Measurements from ENCODE around the gene NAV3.

NAV3 gene

DNA sequence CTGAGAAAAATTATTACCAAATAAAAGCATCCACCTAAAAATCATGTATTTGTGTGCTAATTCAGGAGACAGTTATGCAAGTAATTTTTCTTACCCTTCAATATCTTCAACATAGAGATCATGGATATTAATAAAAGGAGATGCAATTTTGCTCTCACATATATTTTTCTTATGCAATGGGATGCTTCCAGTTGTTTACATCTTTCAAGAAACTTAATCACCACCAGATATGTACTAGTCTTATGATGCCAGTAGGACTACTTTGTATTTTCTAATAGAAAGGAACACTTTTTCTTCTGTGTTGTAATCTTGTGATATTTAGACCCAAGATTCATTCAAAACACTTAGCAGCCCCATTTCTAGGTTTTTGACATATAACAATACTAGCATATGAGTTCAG is 107.6 kb downstream of the NAV3 start:
- no peak for DNase-seq

DNA sequence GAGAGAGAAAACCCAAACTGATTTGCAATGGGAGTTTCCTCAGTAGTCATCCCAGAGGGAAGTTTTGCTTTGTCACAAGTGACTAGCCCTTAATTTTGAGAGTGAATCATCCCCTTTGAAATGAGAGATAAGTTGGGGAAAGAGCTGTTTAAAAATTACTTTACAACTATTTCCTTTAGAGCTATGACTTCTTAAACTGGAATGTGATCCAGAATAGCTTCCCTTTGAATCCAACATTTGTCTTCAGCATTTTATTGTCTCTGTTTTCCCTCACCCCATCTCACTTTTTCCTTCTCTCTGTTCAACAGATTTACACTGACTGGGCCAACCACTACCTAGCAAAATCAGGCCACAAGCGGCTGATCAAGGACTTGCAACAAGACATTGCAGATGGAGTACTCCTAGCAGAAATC is 109.3 kb downstream of the NAV3 start:
- no peak for DNase-seq

DNA sequence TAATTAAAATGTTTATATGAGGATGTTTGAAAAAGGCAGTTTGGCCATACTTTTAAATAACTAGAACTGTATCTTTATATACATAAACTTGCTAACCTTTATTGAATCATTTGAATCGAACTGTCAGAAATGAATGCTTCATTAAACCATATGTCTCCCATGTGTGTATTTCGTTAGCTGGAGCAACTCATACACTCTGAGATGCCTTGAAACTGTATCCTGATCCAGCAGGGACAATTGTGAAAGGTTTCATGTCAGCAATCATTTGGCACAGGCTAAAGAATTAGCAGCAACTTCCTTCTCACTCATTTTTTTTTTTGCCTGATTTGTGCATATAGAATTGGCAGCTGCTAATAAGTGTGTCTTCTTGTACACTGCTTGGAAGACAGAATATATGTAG is 109.9 kb downstream of the NAV3 start:
- no peak for DNase-seq

DNA sequence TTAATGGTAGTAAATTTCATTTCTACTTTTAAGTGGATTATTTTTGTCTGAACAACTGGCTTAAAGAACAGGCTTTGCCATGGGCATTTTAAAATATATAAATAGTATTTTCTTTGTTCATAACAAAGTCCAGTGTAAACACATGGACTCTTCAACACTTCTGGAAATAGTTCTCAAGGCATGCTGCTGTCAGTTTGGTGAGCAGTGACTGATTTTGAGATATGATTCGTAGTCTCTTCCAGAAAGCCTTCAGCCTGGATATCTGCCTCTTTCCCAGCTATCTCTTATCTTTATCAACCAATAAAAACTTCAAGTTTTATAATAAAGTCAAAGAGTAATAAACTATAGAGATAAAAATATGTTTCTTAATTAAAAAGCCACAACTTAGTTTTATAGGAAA is 110.7 kb downstream of the NAV3 start:
- DNase-seq = no peak

DNA sequence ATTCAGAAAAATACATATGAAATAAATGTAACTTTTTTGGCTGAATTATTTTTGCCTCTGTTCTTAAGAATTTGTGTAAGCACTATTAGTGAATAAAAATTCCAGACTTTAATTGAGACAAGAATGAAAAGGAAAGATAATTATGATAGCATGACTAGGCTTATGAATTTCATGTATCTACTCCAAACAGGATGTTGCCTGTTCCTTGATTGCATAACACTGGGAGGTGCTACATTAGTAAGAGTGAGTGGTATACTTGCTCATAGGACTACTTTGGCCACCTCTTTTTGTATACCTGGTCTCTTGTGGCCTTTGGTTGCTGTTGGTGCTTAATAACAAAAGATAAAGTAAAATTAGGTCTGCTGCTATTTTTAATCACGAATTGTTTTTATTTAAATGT is 112.8 kb downstream of the NAV3 start:
- DNase-seq = no peak

DNA sequence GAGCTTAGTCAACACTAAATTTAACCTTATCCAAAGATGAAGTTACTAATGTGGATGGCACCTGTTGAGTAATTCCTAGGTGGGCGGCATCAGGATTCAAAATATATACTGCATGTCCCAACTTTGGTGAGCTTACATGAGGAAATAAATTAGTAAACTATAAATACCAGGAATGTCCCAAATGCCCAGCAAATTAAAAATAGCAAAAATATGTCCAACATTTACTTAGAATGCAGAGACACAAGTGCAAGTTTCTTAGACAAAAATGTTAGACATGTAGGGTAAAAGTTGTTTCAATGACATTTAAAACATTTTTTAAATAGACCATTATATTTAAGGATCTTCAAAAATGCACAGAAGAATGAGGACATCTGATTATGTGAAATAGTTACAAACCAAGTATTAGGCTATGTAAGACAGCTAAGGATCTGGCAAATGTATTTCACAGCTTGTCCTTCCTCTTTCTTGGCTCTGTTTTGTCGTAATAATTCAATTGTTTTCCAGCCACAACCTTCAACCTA is 115.9 kb downstream of the NAV3 start:
- DNase-seq = no peak

DNA sequence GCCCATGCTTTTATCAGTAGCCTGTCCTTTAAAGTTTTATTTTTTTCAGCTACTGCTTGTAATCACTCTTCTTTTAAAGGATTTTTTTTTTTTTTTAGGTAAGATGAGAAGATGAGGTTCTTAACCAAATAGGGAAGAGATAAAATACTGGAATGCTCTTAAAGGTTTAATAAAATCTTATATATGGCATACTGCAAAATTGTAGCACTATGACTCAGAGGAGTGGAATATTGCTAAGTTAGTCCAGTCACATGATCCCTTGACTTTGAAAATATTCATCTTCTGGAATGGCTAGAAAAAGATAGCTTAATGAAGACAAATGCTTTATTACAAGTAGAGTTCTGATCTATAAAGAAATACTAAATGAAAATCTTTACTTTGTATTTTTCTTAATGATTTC is 116.6 kb downstream of the NAV3 start:
- no peak for DNase-seq

DNA sequence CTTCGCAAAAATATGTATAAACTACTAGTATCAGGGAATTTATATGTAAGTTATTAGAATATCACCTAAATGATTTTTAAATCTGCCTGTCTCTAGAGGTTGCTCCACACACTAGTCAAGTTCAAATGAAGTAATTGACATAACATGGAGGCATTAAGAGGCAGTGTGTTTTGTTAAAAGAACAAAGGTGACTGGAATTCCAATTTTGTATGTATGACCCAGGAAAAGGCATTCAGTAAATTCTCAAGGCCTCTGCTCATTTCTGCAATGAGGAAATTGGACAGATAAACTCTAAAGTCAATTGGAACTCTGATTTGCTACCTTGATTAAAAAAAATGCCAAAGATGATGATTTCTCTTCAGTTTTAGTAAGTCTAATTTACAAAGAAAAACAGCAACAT is 117.1 kb downstream of the NAV3 start:
- DNase-seq = no peak

DNA sequence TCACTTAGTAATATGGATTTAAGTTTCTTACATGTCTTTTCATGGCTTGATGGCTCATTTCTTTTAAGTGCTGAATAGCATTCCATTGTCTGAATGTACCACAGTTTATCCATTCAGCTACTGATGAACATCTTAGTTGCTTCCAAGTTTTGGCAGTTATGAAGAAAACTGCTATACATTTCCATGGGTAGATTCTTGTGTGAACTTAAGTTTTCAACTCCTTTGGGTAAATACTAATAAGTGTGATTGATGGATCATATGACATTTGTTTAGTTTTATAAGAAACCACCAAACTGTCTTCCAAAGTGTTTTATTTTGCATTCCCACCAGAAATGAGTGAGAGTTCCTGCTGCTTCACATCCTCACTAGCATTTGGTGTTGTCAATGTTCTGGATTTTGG is 119.2 kb downstream of the NAV3 start:
- no peak for DNase-seq

DNA sequence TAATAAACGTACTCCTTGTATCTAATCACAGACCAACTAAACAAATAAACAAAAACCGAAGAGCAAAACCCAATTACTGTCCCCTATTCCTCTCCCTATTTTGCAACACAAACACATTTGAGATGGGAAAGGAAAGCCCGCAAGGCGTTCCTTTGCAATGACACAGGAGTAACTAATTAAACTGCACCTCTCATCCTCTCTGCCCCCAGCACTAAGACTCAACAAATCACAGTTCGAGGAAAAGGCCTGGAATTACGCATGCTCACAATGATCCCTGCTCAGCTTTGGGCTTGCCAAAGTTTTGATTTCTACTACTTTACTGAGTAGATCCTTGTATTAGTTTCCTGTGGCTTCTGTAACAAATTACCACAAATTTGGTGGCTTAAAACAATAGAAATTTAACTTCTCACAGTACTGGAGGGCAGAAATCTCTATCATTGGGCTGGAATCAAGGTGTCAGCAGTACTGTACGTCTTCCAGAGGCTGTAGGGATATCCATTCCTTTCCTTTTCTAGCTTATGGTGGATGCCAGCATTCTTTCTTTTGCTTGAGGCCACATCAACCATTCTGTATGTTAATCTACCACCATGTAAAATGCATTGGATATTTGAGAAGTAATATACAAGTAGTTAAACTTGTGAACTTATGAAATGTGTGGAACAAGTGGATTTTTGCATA is 123.0 kb downstream of the NAV3 start:
- DNase-seq = no peak

DNA sequence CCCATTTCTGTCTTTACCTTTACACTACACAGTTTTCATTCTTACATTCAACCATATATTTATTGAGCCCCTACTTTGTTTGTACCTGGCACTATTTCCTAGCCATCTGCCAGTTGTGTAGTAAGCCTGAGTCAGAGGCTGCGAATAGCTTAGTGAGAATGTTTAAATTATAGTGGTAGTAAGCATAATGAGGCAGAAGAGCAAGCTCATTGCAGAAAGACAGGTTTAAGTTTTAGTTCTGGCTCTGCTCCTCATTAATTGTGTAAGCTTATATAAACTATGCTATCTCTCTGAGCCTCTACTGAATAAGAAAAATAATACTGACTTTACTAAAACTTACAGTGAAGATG is 123.5 kb downstream of the NAV3 start:
- no peak for DNase-seq

DNA sequence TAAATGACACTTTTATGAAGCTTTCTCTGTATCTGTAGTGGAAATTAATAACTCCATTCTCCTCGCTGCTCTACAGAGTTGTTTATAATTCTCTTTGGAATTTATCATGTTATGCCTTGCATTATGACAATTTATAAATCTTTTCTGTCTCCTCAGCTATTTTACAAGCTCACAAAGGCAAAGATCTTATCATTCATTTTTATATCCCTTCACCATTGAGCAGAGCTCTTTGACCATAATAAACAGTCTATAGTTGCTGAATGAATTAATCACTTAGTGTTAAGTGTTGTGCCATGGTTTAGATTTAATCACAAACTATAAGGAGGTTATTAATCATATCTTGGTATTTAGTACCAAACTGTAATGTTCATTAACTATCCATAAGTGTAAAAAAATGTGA is 126.4 kb downstream of the NAV3 start:
- DNase-seq = no peak

DNA sequence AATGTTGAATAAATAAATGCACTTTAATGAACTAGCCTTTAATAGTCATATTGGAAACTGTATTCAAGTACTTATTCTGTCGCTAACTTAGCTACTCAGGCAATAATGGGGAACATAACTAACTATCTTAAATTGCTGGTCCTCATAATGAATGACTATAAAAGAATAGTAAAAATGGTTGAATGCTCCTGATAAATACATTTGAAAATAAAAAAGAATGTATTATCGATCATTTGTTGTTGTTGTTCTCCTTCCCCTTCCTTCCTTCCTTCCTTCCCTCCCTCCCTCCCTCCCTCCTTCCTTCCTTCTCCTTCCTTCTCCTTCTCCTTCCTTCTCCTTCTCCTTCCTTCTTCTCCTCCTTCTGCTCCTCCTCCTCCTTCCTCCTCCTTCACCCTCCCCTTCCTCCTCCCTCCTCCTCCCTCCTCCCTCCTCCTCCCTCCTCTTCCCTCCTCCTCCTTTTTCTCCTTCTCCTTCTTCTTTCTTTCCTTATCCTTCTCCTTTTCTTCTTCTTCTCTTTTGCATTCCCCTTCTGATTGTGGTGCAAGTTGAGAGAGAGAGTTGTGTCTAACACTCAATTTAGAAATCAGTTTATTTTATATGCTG is 133.0 kb downstream of the NAV3 start:
- DNase-seq = no peak

DNA sequence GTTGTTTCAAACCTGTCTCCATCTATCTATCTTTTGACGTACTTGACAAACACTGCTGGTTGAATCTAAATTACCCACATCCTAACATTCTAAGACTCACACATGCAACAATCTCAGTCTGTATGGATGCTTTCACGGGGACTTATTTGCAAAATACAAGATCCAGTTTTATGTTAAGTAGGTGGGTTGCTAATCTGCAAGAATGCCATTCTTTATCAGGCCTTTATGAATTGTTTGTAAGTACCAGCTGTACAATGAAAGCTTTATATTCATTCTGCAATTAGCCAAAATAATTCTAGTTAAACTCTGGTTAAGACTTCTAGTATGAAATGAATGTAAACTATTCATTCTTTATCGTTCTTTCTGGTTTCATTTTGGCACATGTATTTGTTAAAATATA is 135.1 kb downstream of the NAV3 start:
- no peak for DNase-seq

DNA sequence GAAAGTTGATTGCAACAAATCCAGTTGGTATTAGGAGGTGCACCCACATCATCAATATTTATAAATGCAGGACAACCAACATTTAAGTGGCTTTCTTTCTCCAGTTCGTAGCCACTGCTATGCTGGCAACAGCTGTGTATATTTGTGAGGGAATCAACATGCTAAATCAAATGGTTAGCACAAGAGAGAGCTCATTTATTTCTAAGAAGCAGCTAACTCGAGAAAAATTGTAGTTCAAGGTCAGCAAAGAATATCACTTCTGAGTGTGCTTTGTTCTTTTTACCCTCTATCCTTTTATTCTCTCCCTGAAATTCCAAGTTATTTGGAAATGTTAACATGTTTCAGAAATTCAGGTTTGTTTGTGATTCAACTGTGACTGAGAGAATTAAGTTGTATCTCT is 137.3 kb downstream of the NAV3 start:
- DNase-seq = no peak

DNA sequence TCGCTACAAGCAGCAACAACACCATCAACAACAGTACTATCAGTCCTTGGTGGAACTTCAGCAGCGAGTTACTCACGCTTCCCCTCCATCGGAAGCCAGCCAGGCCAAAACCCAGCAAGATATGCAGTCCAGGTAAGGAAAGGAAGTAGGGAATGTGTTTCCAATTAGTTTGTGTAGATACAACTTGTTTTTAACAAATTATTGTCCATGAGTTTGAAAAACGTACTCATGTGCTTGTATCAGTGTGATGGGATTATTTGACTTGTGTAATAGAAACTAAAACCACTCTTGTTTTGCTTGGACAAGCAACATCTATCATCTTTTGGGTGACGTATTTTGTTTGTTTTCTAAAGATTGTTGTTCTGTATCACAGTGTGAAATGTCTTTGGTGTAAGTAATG is 137.9 kb downstream of the NAV3 start:
- no peak for DNase-seq

DNA sequence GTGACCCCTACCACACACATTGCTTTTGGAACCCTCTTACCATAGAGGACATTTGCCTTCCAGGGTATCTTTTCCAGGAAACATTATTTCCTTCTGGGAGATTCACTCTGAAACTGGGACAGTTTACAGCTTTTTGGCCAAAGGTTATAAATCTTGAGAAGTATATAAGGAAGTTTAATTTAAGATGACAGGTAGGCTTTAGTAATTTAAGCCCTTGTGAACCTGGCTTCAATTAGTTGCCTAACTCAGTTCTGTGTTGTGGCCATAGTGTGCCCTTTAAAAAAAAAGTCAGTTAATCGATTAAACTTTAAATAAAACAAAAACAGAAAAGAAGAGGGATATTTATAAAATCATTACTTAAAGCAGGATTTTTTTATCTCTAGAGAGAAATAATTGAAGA is 142.9 kb downstream of the NAV3 start:
- no peak for DNase-seq

DNA sequence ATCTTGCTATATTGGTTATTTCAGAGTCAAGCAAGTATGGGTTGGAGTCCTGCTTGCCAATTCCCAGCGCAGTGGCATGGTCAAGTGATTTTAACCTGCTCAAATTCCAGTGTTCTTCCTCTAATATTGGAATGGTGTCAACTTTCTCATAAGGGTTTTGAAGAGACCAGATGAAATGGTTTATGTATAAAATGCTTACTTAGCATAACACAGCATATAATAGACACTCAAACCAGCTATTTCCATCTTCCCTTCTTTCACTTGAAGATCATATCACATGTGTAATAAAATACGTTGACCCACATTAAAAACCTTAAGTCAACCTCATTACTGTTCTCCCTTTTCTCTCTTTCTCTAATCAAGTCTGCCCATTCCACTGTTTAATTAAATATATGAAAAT is 144.0 kb downstream of the NAV3 start:
- DNase-seq = no peak

DNA sequence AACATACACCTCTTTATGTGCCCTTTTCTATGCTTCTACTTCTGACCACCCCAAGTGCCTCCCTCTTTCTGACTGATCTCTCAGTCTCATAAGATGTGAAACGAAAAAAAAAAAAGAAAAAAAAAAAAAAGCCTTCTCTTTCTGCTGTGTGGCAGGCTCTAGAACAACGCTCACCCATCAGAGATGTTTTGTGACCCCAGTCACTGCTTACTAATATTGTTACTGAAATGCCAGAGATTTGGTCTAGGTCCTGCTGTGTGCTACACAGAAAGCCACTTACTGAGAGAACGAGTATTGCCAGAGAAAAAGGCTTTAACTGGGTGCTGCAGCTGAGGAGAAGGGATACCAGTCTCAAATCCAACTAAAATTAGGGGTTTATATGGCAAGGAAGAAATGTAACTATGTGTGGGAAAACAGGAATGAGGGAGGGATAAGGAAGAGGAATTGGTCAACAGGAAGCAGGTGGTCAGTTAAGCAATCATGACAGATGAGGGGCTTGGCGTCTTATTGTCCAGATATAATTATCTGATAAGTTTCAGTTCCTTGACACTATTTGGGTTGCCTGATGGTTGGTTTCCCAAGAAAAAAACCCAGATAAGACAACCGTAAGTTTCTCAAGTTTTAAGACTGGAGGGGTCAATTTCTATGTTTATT is 149.0 kb downstream of the NAV3 start:
- DNase-seq = no peak

DNA sequence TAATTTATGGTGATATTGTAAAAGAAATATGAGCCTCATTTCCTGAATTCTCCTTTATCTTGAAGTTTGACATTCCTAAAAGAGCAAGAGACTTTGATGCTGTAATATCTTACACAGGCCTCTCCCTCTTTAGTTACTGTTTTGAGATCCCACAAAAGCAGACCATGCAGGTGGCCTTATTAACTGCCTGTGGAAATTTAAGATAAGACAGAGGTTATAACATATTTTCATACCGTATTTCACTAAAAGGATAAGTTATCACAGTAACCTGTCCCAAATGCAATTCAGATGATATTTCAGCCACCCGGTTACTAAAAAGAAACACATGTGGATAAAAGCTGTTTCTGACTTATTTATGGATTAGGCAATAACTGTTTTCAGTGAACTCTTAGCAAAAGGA is 150.1 kb downstream of the NAV3 start:
- DNase-seq = no peak

DNA sequence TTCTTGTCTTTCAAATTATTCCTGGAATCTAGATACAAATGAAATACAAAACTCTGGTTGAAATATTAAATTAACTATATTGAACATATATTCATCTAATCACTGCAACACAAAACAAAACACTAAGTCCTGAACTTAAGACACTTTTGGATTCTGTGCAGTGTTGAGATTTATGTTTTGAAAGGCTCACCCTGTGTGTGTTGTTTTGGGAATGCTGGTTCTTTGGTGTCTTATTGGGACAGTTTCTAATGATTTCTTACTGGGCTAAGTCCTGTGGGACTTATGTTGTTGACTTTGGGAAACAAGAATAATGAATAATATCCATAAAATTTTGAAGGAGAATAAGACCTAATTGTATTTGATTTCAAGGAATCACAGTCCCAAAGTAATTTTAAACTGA is 153.2 kb downstream of the NAV3 start:
- DNase-seq = no peak

DNA sequence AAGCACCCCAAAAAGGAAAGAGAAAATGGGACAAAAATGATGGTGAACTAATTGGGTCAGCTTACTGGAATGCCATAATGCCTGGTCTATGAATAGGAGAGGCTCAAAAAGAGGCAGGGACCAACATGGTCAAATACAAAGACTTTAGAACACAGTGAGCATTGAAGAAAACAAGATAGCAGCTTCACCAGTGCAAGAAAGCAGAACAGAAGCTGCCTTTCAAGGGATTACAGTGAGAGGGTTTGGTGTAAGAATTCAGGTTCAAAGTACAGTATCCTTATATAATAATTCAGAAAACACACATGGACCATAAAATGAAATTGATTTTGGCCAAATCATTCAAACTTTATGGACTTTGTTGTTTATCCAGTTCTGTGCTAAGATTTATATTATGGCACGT is 162.1 kb downstream of the NAV3 start:
- DNase-seq = no peak

DNA sequence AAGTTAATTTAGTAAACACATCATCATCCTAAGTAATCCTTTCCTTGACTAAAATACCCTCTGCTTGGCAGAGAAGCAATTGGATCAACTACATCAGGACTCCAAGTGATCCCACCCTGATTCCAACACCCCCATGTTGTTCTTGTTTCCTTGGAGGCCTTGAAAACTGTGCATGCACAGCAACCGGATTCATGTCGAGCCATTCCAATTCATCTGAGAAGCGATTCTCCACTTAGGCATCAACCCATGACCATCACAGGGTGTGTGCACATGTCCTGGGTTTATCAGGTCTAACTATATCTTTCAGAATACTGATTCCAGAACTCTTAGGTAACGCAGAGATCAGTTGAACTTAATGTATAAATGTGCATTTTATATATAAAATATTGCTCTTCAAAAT is 163.0 kb downstream of the NAV3 start:
- DNase-seq = no peak

DNA sequence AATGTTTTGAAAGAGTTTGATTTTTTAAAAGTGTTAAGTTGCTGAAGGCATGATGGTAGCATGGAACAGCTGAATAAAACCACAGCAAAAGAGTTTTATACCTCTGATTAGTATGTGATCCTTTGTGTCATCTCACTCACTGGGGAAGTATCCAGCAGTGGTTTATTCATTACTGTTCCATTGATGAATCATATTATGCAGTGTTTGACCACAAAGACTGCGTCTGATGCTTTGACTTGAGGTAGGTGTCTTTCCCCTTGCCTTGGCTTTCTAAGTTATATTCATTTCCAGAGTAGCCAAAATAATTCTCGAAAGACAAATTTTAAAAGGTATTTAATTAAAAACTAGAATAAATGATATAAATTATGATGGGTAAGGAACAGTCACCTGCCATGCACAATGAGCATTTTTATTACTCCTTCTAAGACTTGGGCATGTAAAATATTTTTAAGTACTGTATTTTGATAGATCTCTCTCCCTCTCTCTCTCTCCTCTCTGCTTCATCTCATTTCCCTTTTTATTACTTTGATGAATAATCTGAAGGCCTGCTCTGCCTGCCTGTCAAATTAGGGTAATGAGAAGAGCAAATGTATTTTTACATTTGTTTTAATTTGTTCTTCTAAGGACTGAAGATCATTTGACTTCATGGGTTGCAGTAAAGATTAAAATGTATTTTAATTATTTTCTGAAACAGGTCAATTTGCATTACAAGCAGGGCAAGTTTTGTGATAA is 164.9 kb downstream of the NAV3 start:
- no peak for DNase-seq

Measured in NK-92 treated with Interleukin-12 subunit alpha and Interleukin-12 subunit beta, amount 100 ng/mL, for 24 hours (cell line).